Measurements from ENCODE around the gene SLC17A9.

Gene SLC17A9

GRCh38 chr20:63013207-63013606 is 60.7 kb downstream of the SLC17A9 start:
- no peak overlapping the region for H3K4me3 ChIP-seq (ENCODE audit: low read depth, low read length)
- TF ChIP-seq MYC (IDR thresholded peaks at IDR 0.05; ENCODE audit: low read depth, low read length): no peak
- TF ChIP-seq, protein P1, sequence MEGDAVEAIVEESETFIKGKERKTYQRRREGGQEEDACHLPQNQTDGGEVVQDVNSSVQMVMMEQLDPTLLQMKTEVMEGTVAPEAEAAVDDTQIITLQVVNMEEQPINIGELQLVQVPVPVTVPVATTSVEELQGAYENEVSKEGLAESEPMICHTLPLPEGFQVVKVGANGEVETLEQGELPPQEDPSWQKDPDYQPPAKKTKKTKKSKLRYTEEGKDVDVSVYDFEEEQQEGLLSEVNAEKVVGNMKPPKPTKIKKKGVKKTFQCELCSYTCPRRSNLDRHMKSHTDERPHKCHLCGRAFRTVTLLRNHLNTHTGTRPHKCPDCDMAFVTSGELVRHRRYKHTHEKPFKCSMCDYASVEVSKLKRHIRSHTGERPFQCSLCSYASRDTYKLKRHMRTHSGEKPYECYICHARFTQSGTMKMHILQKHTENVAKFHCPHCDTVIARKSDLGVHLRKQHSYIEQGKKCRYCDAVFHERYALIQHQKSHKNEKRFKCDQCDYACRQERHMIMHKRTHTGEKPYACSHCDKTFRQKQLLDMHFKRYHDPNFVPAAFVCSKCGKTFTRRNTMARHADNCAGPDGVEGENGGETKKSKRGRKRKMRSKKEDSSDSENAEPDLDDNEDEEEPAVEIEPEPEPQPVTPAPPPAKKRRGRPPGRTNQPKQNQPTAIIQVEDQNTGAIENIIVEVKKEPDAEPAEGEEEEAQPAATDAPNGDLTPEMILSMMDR (IDR thresholded peaks at IDR 0.05; ENCODE audit: low read depth, low read length): no peak
- TF ChIP-seq, protein P2, sequence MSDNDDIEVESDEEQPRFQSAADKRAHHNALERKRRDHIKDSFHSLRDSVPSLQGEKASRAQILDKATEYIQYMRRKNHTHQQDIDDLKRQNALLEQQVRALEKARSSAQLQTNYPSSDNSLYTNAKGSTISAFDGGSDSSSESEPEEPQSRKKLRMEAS (IDR thresholded peaks at IDR 0.05; ENCODE audit: low read depth, low read length): no peak
- no peak for TF ChIP-seq POLR2A (IDR thresholded peaks at IDR 0.05; ENCODE audit: extremely low read depth, insufficient read length)
- DNase-seq (ENCODE audit: low read depth): no peak

GRCh38 chr20:63014287-63014686 is 61.8 kb downstream of the SLC17A9 start:
- no peak overlapping the region for H3K4me3 ChIP-seq (ENCODE audit: low read depth, low read length)
- TF ChIP-seq, protein P1 (IDR thresholded peaks at IDR 0.05; ENCODE audit: low read depth, low read length): no peak
- no peak for TF ChIP-seq MYC (IDR thresholded peaks at IDR 0.05; ENCODE audit: low read depth, low read length)
- DNase-seq (ENCODE audit: low read depth): no peak

DNA sequence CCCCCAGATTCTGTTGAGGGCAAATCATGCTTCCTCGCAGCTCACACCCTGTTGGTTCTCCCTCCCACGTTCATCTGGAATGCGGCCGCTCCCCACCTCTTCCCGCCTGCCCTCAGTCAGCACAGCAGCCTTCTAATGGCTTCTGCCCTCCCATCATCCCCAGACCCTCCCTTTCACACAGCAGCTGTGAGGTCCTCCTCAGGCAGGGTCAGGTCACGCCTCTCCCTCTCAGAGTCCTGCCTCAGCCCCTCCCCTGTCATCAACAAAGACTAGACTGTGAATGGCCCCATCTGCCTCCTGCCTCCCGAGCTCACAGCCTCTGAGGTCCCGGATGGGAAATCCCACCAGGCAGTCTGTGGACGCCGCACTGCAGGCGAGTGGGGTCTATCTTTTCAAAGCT is 62.2 kb downstream of the SLC17A9 start:
- no peak overlapping the region for H3K4me3 ChIP-seq (ENCODE audit: low read depth, low read length)
- no peak for TF ChIP-seq MYC (IDR thresholded peaks at IDR 0.05; ENCODE audit: low read depth, low read length)
- TF ChIP-seq, protein P2 (IDR thresholded peaks at IDR 0.05; ENCODE audit: low read depth, low read length): no peak
- TF ChIP-seq POLR2A (IDR thresholded peaks at IDR 0.05; ENCODE audit: extremely low read depth, insufficient read length): no peak
- TF ChIP-seq, protein P1 (IDR thresholded peaks at IDR 0.05; ENCODE audit: low read depth, low read length): no peak
- no peak for DNase-seq (ENCODE audit: low read depth)

GRCh38 chr20:63015147-63015661 is 62.7 kb downstream of the SLC17A9 start:
- H3K4me3 ChIP-seq (ENCODE audit: low read depth, low read length): no peak overlapping the region
- TF ChIP-seq MYC (IDR thresholded peaks at IDR 0.05; ENCODE audit: low read depth, low read length) (no peak), POLR2A (IDR thresholded peaks at IDR 0.05; ENCODE audit: extremely low read depth, insufficient read length) (no peak)
- TF ChIP-seq, protein P2 (IDR thresholded peaks at IDR 0.05; ENCODE audit: low read depth, low read length): no peak
- TF ChIP-seq, protein P1 (IDR thresholded peaks at IDR 0.05; ENCODE audit: low read depth, low read length): no peak
- DNase-seq (ENCODE audit: low read depth): no peak

GRCh38 chr20:63015662-63016361 is 63.3 kb downstream of the SLC17A9 start:
- no peak for DNase-seq (ENCODE audit: low read depth)
- TF ChIP-seq, protein P1 (IDR thresholded peaks at IDR 0.05; ENCODE audit: low read depth, low read length): no peak
- TF ChIP-seq MYC (IDR thresholded peaks at IDR 0.05; ENCODE audit: low read depth, low read length) (no peak), POLR2A (IDR thresholded peaks at IDR 0.05; ENCODE audit: extremely low read depth, insufficient read length) (no peak)
- TF ChIP-seq, protein P2 (IDR thresholded peaks at IDR 0.05; ENCODE audit: low read depth, low read length): no peak
- no peak overlapping the region for H3K4me3 ChIP-seq (ENCODE audit: low read depth, low read length)

Measured in NB4 (cell line).